Right lobe of liver (tissue), 4 donors: Measurements from ENCODE around the gene GPA33.
"Not testable (repeated sequence)": the region's sequence is repeated elsewhere in the genome, so short reads cannot be mapped to it uniquely, and the experiment has no call there.

ENCODE experiments used
- POLR2A ChIP-seq: fragments of 450-650 bp; IDR thresholded peaks from one replicate; pipeline ENCODE4 v1.6.1; 2017; ENCODE audit warnings: antibody characterized with exemption, mild to moderate bottlenecking
- TF ChIP-seq, protein P1 (sequence below), 4 donors: fragments of 200-600 bp in 3 of 4; fragments of 450-650 bp in 1 of 4; IDR thresholded peaks; one replicate each; pipeline versions ENCODE4 v1.5.1 to v1.8.0; 2016 to 2022; ENCODE audit warnings: antibody characterized with exemption in 4 of 4, mild to moderate bottlenecking in 2 of 4
- donor health status: DM: no; HTN: no; CAD: no.
- donor health status: DM: no; HTN: no; CAD: no.
- donor health status: DM: no; HTN: yes; CAD: no.

DNA sequence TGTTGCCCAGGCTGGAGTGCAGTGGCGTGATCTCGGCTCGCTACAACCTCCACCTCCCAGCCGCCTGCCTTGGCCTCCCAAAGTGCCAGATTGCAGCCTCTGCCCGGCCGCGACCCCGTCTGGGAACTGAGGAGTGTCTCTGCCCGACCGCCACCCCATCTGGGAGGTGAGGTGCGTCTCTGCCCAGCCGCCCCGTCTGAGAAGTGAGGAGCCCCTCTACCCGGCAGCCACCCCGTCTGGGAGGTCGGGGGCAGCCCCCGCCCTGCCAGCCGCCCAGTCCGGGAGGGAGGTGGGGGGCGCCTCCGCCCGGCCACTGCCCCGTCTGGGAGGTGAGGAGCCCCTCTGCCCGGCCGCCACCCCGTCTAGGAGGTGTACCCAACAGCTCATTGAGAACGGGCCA, 60.6 kb downstream of the GPA33 start:
- TF ChIP-seq, protein P1, sequence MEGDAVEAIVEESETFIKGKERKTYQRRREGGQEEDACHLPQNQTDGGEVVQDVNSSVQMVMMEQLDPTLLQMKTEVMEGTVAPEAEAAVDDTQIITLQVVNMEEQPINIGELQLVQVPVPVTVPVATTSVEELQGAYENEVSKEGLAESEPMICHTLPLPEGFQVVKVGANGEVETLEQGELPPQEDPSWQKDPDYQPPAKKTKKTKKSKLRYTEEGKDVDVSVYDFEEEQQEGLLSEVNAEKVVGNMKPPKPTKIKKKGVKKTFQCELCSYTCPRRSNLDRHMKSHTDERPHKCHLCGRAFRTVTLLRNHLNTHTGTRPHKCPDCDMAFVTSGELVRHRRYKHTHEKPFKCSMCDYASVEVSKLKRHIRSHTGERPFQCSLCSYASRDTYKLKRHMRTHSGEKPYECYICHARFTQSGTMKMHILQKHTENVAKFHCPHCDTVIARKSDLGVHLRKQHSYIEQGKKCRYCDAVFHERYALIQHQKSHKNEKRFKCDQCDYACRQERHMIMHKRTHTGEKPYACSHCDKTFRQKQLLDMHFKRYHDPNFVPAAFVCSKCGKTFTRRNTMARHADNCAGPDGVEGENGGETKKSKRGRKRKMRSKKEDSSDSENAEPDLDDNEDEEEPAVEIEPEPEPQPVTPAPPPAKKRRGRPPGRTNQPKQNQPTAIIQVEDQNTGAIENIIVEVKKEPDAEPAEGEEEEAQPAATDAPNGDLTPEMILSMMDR (IDR thresholded peaks at IDR 0.05), result not testable (repeated sequence)
- not testable (repeated sequence) for TF ChIP-seq POLR2A
